ENCODE results near the gene DMRTA2.
A peak's percentile ranks its signal among the peaks of the same experiment; 100 is the strongest.

The DMRTA2 gene

DNA sequence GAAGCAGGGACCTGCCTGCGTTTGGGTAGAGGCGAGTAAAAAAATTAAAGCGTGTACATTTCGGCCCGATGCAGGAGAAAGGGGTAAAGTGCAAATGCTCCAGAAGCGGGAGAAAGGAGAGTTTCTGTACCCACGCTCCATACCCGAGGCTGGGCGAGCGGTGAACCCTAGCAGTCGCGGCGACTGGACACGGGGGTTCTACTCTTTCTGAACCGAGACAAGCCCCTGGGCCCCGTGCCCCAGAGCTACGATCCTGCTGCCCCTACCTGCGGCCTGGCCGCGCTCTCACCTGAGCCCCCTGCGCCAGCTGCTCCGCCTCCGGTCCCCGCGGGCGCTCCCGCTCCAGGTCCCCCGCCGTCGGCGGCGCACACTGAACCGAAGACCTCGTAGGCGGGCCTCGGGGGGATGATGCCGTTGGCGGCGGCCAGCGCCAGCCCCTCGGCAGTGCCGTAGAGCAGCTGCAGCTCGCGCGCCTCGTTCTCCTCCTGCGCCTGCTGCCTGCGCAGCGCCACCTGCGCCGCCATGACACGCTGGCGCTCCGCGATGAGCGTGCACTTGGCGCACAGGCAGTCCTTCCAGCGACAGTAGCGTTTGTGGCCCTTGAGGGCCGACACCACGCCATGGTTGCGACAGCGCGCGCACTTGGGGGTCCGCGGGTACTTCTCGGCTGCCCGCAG, 2.4 kb downstream of the DMRTA2 start:
- ATAC-seq = no peak

DNA sequence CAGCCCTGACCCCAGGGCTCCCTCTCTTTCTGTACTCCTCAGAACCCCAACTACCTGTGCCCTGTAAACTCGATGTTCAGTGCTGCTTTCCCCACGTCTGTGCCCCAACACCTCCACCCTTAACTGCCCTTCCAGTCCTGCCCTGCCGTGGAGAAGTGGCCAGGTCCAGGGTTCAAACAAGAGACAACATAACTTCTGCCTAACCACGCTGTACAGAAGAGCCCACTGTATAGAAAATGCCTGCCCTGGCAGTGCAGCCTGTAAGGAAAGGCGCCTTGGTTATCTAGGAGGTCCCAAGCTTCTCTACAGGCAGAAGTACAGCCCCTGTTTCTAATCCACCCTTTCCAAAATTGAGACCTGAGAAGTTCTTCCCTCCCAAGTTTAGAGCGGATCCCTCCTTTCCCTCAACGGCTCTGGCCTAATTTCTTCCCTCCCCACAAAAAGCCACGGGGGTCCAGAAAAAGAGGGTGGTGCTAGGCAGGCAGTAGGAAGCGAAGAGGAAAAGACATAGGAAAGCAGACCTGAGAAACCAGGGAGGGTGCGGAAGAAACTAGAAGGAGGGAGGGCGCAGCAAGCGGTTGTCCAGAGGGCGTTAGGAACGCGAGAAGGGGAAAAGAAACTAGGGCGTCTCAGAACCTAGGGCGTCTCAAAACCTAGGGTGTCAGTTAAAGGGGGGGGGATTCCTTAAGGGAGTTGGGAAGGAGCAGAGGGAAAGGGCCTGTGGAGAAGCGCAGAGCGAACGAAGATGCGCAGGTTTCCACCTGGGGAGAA, 3.2 kb downstream of the DMRTA2 start:
- ATAC-seq = no peak
- TF ChIP-seq ZNF8 (CRISPR knock-in tag; IDR thresholded peaks at IDR 0.05) (no peak), PPARA (CRISPR knock-in tag; IDR thresholded peaks at IDR 0.05; ENCODE audit: borderline replicate concordance) (no peak), CSDC2 (CRISPR knock-in tag; IDR thresholded peaks at IDR 0.05) (no peak), ZNF70 (CRISPR knock-in tag; IDR thresholded peaks at IDR 0.05) (no peak)
- TF ChIP-seq, protein P1, sequence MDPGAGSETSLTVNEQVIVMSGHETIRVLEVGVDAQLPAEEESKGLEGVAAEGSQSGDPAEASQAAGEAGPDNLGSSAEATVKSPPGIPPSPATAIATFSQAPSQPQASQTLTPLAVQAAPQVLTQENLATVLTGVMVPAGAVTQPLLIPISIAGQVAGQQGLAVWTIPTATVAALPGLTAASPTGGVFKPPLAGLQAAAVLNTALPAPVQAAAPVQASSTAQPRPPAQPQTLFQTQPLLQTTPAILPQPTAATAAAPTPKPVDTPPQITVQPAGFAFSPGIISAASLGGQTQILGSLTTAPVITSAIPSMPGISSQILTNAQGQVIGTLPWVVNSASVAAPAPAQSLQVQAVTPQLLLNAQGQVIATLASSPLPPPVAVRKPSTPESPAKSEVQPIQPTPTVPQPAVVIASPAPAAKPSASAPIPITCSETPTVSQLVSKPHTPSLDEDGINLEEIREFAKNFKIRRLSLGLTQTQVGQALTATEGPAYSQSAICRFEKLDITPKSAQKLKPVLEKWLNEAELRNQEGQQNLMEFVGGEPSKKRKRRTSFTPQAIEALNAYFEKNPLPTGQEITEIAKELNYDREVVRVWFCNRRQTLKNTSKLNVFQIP (CRISPR knock-in tag; IDR thresholded peaks at IDR 0.05; ENCODE audit: borderline replicate concordance, low read depth) = no peak
- TF ChIP-seq, protein P2, sequence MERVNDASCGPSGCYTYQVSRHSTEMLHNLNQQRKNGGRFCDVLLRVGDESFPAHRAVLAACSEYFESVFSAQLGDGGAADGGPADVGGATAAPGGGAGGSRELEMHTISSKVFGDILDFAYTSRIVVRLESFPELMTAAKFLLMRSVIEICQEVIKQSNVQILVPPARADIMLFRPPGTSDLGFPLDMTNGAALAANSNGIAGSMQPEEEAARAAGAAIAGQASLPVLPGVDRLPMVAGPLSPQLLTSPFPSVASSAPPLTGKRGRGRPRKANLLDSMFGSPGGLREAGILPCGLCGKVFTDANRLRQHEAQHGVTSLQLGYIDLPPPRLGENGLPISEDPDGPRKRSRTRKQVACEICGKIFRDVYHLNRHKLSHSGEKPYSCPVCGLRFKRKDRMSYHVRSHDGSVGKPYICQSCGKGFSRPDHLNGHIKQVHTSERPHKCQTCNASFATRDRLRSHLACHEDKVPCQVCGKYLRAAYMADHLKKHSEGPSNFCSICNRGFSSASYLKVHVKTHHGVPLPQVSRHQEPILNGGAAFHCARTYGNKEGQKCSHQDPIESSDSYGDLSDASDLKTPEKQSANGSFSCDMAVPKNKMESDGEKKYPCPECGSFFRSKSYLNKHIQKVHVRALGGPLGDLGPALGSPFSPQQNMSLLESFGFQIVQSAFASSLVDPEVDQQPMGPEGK (CRISPR knock-in tag; IDR thresholded peaks at IDR 0.05; ENCODE audit: borderline replicate concordance) = no peak

More for the DNA sequence above, 2.4 kb downstream of the DMRTA2 start:
- TF ChIP-seq BACH2 (CRISPR knock-in tag; IDR thresholded peaks at IDR 0.05; ENCODE audit: borderline replicate concordance) = no peak
- no peak for TF ChIP-seq ARNTL (CRISPR knock-in tag; IDR thresholded peaks at IDR 0.05; ENCODE audit: borderline replicate concordance, low read depth)
- TF ChIP-seq ZFP30 (CRISPR knock-in tag; IDR thresholded peaks at IDR 0.05) = no peak
- TF ChIP-seq, protein P3, sequence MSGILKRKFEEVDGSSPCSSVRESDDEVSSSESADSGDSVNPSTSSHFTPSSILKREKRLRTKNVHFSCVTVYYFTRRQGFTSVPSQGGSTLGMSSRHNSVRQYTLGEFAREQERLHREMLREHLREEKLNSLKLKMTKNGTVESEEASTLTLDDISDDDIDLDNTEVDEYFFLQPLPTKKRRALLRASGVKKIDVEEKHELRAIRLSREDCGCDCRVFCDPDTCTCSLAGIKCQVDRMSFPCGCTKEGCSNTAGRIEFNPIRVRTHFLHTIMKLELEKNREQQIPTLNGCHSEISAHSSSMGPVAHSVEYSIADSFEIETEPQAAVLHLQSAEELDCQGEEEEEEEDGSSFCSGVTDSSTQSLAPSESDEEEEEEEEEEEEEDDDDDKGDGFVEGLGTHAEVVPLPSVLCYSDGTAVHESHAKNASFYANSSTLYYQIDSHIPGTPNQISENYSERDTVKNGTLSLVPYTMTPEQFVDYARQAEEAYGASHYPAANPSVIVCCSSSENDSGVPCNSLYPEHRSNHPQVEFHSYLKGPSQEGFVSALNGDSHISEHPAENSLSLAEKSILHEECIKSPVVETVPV (CRISPR knock-in tag; IDR thresholded peaks at IDR 0.05) = no peak

DNA sequence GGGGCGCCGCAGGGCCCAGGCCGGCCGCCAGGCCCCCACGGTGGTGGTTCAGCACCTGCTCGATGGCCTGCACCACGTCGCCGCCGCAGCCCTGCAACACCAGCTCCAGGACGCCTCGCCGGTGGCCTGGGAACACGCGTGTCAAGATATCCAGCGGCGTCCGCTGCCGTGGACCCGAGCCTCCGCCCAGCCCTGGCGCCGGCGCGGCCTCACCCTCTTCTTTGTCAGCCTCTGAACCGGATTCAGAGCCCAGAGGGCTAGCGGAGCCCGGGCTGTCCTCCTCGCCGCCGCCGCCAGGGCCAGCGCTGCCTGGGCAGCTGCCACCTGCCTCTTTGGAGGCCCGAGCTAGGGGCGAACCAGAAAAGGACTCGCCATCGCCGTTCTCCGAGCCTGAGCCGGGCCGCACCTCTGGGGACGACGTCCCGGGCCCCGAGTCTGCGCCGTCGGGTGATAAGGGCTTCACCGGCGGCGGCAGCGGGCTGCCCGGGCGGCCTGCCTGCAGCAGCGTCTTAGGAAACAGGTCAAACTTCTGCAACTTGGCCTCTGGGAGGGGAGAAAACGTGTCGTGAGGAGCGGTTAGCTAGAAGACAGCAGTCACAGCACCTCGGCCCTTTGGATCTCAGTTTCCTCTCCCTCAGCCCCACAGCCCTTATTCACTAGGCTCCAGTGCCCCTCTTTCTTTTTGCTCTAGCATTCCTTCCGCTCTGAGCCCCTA, 3.9 kb downstream of the DMRTA2 start:
- TF ChIP-seq ZFP3 (CRISPR knock-in tag; IDR thresholded peaks at IDR 0.05) = no peak
- no peak for TF ChIP-seq ZNF8 (CRISPR knock-in tag; IDR thresholded peaks at IDR 0.05)
- TF ChIP-seq OSR1 (CRISPR knock-in tag; IDR thresholded peaks at IDR 0.05) = no peak
- TF ChIP-seq ZC3H10 (CRISPR knock-in tag; IDR thresholded peaks at IDR 0.05) = no peak
- TF ChIP-seq, protein P4, sequence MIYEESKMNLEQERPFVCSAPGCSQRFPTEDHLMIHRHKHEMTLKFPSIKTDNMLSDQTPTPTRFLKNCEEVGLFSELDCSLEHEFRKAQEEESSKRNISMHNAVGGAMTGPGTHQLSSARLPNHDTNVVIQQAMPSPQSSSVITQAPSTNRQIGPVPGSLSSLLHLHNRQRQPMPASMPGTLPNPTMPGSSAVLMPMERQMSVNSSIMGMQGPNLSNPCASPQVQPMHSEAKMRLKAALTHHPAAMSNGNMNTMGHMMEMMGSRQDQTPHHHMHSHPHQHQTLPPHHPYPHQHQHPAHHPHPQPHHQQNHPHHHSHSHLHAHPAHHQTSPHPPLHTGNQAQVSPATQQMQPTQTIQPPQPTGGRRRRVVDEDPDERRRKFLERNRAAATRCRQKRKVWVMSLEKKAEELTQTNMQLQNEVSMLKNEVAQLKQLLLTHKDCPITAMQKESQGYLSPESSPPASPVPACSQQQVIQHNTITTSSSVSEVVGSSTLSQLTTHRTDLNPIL (CRISPR knock-in tag; IDR thresholded peaks at IDR 0.05; ENCODE audit: low read depth) = no peak
- TF ChIP-seq, protein P5, sequence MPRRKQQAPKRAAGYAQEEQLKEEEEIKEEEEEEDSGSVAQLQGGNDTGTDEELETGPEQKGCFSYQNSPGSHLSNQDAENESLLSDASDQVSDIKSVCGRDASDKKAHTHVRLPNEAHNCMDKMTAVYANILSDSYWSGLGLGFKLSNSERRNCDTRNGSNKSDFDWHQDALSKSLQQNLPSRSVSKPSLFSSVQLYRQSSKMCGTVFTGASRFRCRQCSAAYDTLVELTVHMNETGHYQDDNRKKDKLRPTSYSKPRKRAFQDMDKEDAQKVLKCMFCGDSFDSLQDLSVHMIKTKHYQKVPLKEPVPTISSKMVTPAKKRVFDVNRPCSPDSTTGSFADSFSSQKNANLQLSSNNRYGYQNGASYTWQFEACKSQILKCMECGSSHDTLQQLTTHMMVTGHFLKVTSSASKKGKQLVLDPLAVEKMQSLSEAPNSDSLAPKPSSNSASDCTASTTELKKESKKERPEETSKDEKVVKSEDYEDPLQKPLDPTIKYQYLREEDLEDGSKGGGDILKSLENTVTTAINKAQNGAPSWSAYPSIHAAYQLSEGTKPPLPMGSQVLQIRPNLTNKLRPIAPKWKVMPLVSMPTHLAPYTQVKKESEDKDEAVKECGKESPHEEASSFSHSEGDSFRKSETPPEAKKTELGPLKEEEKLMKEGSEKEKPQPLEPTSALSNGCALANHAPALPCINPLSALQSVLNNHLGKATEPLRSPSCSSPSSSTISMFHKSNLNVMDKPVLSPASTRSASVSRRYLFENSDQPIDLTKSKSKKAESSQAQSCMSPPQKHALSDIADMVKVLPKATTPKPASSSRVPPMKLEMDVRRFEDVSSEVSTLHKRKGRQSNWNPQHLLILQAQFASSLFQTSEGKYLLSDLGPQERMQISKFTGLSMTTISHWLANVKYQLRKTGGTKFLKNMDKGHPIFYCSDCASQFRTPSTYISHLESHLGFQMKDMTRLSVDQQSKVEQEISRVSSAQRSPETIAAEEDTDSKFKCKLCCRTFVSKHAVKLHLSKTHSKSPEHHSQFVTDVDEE (CRISPR knock-in tag; IDR thresholded peaks at IDR 0.05) = no peak
- TF ChIP-seq ZNF565 (CRISPR knock-in tag; conservative IDR thresholded peaks at IDR 0.05; ENCODE audit: low read depth) = no peak
- TF ChIP-seq CSDC2 (CRISPR knock-in tag; IDR thresholded peaks at IDR 0.05) = no peak
- TF ChIP-seq ZFP30 (CRISPR knock-in tag; IDR thresholded peaks at IDR 0.05) = no peak
- no peak for TF ChIP-seq SNAI2 (CRISPR knock-in tag; IDR thresholded peaks at IDR 0.05)
- no peak for TF ChIP-seq PPARA (CRISPR knock-in tag; IDR thresholded peaks at IDR 0.05; ENCODE audit: borderline replicate concordance)
- TF ChIP-seq GLIS3 (CRISPR knock-in tag; IDR thresholded peaks at IDR 0.05) = no peak

More for the DNA sequence above, 3.9 kb downstream of the DMRTA2 start:
- ATAC-seq = peak; percentile 56

All from SK-N-SH treated with all-trans-retinoic acid at 6 μM for 48 hours (cell line).